Measurements from ENCODE around the gene SARM1. TPM values are rescaled to one million over a fixed set of nuclear protein-coding genes. Genes with fewer than 3 reads are reported as not detected.

Gene SARM1
- total RNA-seq, 2 donors from 2014 or later, result 6.2 to 7.7 TPM

DNA sequence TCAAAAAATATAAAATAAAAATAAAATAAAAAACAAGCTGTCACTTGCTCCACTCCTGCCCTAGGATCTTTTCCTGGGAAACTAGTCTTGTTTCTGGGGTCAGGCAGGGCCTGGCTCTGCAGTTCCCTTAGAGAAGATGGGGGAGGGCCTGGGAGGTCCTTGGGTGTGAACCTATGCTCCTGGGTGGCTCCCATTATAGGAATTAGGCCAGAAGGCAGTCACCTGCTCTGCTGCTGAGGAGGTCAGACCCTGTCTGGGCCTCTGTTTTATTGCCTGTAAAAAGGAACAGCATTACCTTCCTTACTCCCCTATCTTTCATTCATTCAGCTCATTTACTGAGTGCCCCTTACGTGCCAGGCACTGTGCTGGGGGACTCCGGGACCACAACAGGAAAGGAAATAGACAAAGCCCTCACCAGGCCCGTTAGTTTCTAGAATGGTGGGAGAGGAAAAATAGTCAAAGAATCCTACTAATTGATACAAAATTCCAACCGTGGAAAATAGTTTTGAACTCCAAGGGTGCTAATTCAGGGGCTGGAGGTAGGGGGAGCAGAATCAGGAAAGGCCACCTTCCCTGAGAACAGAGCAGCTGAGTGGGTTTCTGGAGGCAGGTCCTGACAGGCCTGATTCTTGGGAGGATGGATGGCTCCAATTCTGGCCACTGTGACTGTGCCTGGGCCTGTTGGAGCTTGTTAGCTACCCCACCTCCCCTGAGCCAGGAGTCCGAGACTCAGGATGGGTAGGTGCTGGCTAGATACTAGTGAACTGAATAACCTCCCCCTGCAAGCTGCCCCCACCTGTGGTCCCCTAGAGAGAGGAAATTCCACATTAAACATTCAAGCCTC, 35.9 kb downstream of the SARM1 start:
- peaks cover 0 to 22% of the 10 kb centered on the region in 2 donors for H3K4me1 ChIP-seq
- no peaks in the 10 kb centered on the region for H3K36me3 ChIP-seq
- no peak overlapping the region for H3K27ac ChIP-seq
- H3K27me3 ChIP-seq, result no peaks in the 10 kb centered on the region
- H3K4me3 ChIP-seq, result no peak overlapping the region
- DNase-seq (ENCODE audit: low spot score), result no peak
- no peaks in the 10 kb centered on the region for H3K9me3 ChIP-seq
- TF ChIP-seq, protein P1, sequence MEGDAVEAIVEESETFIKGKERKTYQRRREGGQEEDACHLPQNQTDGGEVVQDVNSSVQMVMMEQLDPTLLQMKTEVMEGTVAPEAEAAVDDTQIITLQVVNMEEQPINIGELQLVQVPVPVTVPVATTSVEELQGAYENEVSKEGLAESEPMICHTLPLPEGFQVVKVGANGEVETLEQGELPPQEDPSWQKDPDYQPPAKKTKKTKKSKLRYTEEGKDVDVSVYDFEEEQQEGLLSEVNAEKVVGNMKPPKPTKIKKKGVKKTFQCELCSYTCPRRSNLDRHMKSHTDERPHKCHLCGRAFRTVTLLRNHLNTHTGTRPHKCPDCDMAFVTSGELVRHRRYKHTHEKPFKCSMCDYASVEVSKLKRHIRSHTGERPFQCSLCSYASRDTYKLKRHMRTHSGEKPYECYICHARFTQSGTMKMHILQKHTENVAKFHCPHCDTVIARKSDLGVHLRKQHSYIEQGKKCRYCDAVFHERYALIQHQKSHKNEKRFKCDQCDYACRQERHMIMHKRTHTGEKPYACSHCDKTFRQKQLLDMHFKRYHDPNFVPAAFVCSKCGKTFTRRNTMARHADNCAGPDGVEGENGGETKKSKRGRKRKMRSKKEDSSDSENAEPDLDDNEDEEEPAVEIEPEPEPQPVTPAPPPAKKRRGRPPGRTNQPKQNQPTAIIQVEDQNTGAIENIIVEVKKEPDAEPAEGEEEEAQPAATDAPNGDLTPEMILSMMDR (IDR thresholded peaks at IDR 0.05), result no peak

GRCh38 chr17:28407974-28408306, 36.4 kb downstream of the SARM1 start:
- TF ChIP-seq, protein P1 (IDR thresholded peaks at IDR 0.05), result no peak
- Histone ChIP-seq H3K36me3 (no peaks in the 10 kb centered on the region), H3K27ac (no peak overlapping the region), H3K27me3 (no peaks in the 10 kb centered on the region), H3K4me1 (peaks cover 0 to 22% of the 10 kb centered on the region in 2 donors), H3K9me3 (no peaks in the 10 kb centered on the region), H3K4me3 (no peak overlapping the region)
- no peak for DNase-seq (ENCODE audit: low spot score)

- TF ChIP-seq, protein P1 (IDR thresholded peaks at IDR 0.05), result no peak
- Histone ChIP-seq H3K27me3 (no peaks in the 10 kb centered on the region), H3K9me3 (no peaks in the 10 kb centered on the region), H3K27ac (no peak overlapping the region), H3K4me1 (peaks cover 0 to 5% of the 10 kb centered on the region in 2 donors), H3K36me3 (no peaks in the 10 kb centered on the region), H3K4me3 (no peak overlapping the region)
- DNase-seq (ENCODE audit: low spot score), result no peak
These were observed 40.6 kb downstream of the SARM1 start for GRCh38 chr17:28412099-28412498.

DNA sequence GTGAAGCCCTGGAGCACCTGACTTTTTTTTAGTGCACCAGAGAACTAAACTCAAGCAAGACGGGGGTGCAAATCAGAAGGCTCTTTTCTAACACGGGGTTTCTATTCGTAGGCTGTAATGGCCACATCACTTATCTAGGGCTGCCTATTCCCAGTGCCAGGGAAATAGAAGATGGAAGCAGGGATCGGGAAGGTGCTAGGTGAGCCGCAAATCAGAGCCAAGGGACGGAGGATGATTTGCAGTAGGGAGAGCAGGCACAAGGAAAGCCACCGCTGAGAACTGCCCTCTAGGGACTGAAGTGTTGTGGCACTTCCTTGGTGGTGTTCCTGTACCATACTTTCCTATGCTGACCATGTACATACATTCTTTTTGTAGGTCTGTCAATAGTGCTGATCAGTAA, 42.3 kb downstream of the SARM1 start:
- Histone ChIP-seq H3K4me1 (peaks cover 0 to 5% of the 10 kb centered on the region in 2 donors), H3K9me3 (no peaks in the 10 kb centered on the region), H3K36me3 (no peaks in the 10 kb centered on the region), H3K27me3 (no peaks in the 10 kb centered on the region), H3K4me3 (no peak overlapping the region), H3K27ac (no peak overlapping the region)
- DNase-seq (ENCODE audit: low spot score), result no peak
- TF ChIP-seq, protein P1 (IDR thresholded peaks at IDR 0.05), result no peak

GRCh38 chr17:28415886-28416285, 44.4 kb downstream of the SARM1 start:
- H3K27me3 ChIP-seq, result no peaks in the 10 kb centered on the region
- H3K4me1 ChIP-seq, result peaks cover 0 to 5% of the 10 kb centered on the region in 2 donors
- no peak overlapping the region for H3K27ac ChIP-seq
- no peak overlapping the region for H3K4me3 ChIP-seq
- H3K9me3 ChIP-seq, result no peaks in the 10 kb centered on the region
- TF ChIP-seq, protein P1 (IDR thresholded peaks at IDR 0.05), result no peak
- DNase-seq (ENCODE audit: low spot score), result no peak
- H3K36me3 ChIP-seq, result no peaks in the 10 kb centered on the region
